Measurements from ENCODE around the gene MT1H. TPM values are rescaled to one million over a fixed set of nuclear protein-coding genes. Genes with fewer than 3 reads are reported as not detected.
A peak's percentile ranks its signal among the peaks of the same experiment; 100 is the strongest.

Gene MT1H
- polyA plus RNA-seq, 3 donors = 0.76 TPM; not detected in 2

DNA sequence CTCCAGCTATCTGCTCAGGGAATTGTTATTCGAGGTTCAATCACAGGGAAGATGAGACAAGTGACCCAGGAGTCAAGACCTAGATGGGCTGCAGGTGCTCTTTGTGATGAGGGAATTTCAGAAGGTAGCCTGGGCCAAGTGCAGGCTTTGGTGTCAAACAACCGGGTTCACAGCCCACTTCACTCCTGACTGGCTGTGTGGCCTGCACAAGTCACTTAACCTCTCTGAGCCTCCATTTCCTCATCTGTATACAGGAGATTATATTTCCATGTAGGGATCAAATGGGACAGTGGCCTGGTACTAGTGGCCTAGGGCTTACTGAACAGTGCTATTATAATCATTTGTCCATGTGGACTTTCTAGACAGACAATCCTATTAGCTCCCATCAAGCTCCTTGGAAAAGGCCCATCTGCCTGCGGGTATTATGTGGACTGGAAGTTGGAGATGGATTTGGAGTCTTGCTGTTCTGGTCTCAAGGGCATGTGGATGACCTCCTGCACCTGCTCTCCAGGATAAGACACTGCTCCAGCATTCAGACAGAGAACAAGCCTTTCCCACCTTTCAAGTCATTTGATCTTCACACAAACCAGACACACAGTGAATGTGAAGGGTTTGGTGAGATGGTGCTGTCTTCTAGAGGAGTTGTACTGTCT is 9.6 kb downstream of the MT1H start:
- WGBS (ENCODE audit: insufficient coverage) = 100% methylated on average over 1 of the region's 3 CpGs
- no peak overlapping the region for H3K27ac ChIP-seq (ENCODE audit: low read depth in 1 of 2, low read length in 2 of 2)
- H3K4me1 Mint-ChIP-seq = peaks cover 33% of the 10 kb centered on the region
- DNase-seq = no peak
- TF ChIP-seq, protein P1, sequence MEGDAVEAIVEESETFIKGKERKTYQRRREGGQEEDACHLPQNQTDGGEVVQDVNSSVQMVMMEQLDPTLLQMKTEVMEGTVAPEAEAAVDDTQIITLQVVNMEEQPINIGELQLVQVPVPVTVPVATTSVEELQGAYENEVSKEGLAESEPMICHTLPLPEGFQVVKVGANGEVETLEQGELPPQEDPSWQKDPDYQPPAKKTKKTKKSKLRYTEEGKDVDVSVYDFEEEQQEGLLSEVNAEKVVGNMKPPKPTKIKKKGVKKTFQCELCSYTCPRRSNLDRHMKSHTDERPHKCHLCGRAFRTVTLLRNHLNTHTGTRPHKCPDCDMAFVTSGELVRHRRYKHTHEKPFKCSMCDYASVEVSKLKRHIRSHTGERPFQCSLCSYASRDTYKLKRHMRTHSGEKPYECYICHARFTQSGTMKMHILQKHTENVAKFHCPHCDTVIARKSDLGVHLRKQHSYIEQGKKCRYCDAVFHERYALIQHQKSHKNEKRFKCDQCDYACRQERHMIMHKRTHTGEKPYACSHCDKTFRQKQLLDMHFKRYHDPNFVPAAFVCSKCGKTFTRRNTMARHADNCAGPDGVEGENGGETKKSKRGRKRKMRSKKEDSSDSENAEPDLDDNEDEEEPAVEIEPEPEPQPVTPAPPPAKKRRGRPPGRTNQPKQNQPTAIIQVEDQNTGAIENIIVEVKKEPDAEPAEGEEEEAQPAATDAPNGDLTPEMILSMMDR (IDR thresholded peaks at IDR 0.05) = no peak
- intact Hi-C loops (cut with micrococcal nuclease) = no loop called here
- no peak overlapping the region for H3K4me2 ChIP-seq (replicated peaks; ENCODE audit: extremely low read depth, low read length, poor library complexity, severe bottlenecking)
- no peaks in the 10 kb centered on the region for H3K36me3 ChIP-seq (replicated peaks in 1 of 2; ENCODE audit: control insufficient read depth in 1 of 2, insufficient read depth in 2 of 2, low read length in 2 of 2)
- H3K27me3 ChIP-seq (ENCODE audit: control insufficient read depth in 2 of 2, insufficient read depth in 2 of 2, low read length in 2 of 2) = peaks cover 14 to 32% of the 10 kb centered on the region in 2 donors
- H3K27ac Mint-ChIP-seq = no peak overlapping the region
- H3K79me2 ChIP-seq (ENCODE audit: insufficient read depth, low read length) = no peaks in the 10 kb centered on the region
- H2AFZ ChIP-seq (ENCODE audit: insufficient read depth, low read depth, low read length, poor library complexity, severe bottlenecking) = no peak overlapping the region
- peaks cover 15 to 24% of the 10 kb centered on the region in 2 donors for H3K4me1 ChIP-seq (ENCODE audit: control insufficient read depth in 1 of 2, insufficient read depth in 2 of 2, low read length in 2 of 2)
- peaks cover 39 to 42% (median 40%) of the 10 kb centered on the region in 3 donors for H3K27me3 Mint-ChIP-seq (ENCODE audit: low read depth in 3 of 3)
- no peak overlapping the region for H3K4me3 ChIP-seq (replicated peaks in 1 of 3; ENCODE audit: low read depth in 2 of 3, low read length in 3 of 3)
- no peak overlapping the region for H3K9ac ChIP-seq (ENCODE audit: insufficient read depth, low read length, poor library complexity, severe bottlenecking)
- H3K9me3 Mint-ChIP-seq = peaks cover 0 to 11% (median 0%) of the 10 kb centered on the region in 7 donors
- peaks cover 7 to 8% of the 10 kb centered on the region in 2 donors for H3K36me3 Mint-ChIP-seq
- H3K9me3 ChIP-seq (replicated peaks in 1 of 2; ENCODE audit: control insufficient read depth in 1 of 2, insufficient read depth in 1 of 2, low read length in 2 of 2) = peaks cover 0 to 11% of the 10 kb centered on the region in 2 donors
- H4K20me1 ChIP-seq (ENCODE audit: insufficient read depth, low read length) = no peaks in the 10 kb centered on the region
- H3K4me3 Mint-ChIP-seq = no peak overlapping the region

DNA sequence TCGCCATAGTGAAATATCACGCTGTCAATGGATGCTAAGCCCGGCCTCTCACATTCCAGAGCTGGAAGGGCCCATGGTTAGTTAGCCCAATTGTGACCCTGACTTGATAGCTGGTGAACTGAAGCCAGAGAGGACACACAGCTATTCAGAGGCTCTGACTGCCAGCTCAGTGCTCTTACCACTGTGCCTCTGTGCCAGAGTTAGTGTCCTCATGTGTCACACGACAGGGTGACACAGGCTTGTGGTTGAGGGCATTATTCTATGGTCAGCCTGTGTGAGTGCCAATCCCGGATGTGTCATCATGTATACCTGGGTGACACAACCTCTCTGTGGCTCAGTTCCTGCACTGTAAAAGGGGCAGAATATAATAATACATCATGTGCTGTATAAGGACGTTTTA is 10.2 kb downstream of the MT1H start:
- peaks cover 33% of the 10 kb centered on the region for H3K4me1 Mint-ChIP-seq
- peak in 2 of 3 donors; percentile 2 to 31 for DNase-seq
- Histone ChIP-seq H3K36me3 (replicated peaks in 1 of 2; ENCODE audit: control insufficient read depth in 1 of 2, insufficient read depth in 2 of 2, low read length in 2 of 2) (no peaks in the 10 kb centered on the region), H4K20me1 (ENCODE audit: insufficient read depth, low read length) (no peaks in the 10 kb centered on the region), H3K27me3 (ENCODE audit: control insufficient read depth in 2 of 2, insufficient read depth in 2 of 2, low read length in 2 of 2) (peaks cover 14 to 30% of the 10 kb centered on the region in 2 donors), H3K79me2 (ENCODE audit: insufficient read depth, low read length) (no peaks in the 10 kb centered on the region), H3K9ac (ENCODE audit: insufficient read depth, low read length, poor library complexity, severe bottlenecking) (no peak overlapping the region), H3K4me1 (ENCODE audit: control insufficient read depth in 1 of 2, insufficient read depth in 2 of 2, low read length in 2 of 2) (peaks cover 15 to 24% of the 10 kb centered on the region in 2 donors), H2AFZ (ENCODE audit: insufficient read depth, low read depth, low read length, poor library complexity, severe bottlenecking) (no peak overlapping the region), H3K4me2 (replicated peaks; ENCODE audit: extremely low read depth, low read length, poor library complexity, severe bottlenecking) (no peak overlapping the region), H3K27ac (ENCODE audit: low read depth in 1 of 2, low read length in 2 of 2) (no peak overlapping the region), H3K4me3 (replicated peaks in 1 of 3; ENCODE audit: low read depth in 2 of 3, low read length in 3 of 3) (no peak overlapping the region), H3K9me3 (replicated peaks in 1 of 2; ENCODE audit: control insufficient read depth in 1 of 2, insufficient read depth in 1 of 2, low read length in 2 of 2) (peaks cover 0 to 11% of the 10 kb centered on the region in 2 donors)
- H3K9me3 Mint-ChIP-seq = peaks cover 0 to 11% (median 0%) of the 10 kb centered on the region in 7 donors
- intact Hi-C loops (cut with micrococcal nuclease) = no loop called here
- H3K27ac Mint-ChIP-seq = no peak overlapping the region
- H3K36me3 Mint-ChIP-seq = peaks cover 8 to 9% of the 10 kb centered on the region in 2 donors
- 86% methylated on average over 4 of the region's 6 CpGs for WGBS (ENCODE audit: insufficient coverage)
- TF ChIP-seq, protein P1 (IDR thresholded peaks at IDR 0.05) = no peak
- peaks cover 36 to 38% (median 37%) of the 10 kb centered on the region in 3 donors for H3K27me3 Mint-ChIP-seq (ENCODE audit: low read depth in 3 of 3)
- H3K4me3 Mint-ChIP-seq = no peak overlapping the region
